Common myeloid progenitor, CD34-positive (primary cell): Measurements from ENCODE around the gene HELZ2. TPM values are rescaled to one million over a fixed set of nuclear protein-coding genes. Genes with fewer than 3 reads are reported as not detected.

Experiments used
- CTCF ChIA-PET: fragments of 350-600 bp; sonication (Branson Sonifier 250); formaldehyde crosslinking; loops from one replicate; lab custom pipeline; 2021; ENCODE audit warnings: antibody characterized with exemption; lab: Charles Lee
- POLR2A ChIA-PET: fragments of 350-600 bp; sonication (Branson Sonifier 250); formaldehyde crosslinking; loops from one replicate; lab custom pipeline; 2021; ENCODE audit warnings: antibody characterized with exemption; lab: Charles Lee
- DNase-seq, 3 donors: peaks; one replicate each; pipeline versions ENCODE4 v3.0.0 to v3.0.0-alpha.2; 2013
- H3K27ac ChIP-seq, 2 experiments: 1 replicate in 1 of 2; 2 replicates in 1 of 2; pipeline ENCODE4 v1.7.0; 2013; ENCODE audit warnings: inconsistent platforms in 2 of 2, low read length in 2 of 2, mild to moderate bottlenecking in 2 of 2, low read depth in 1 of 2, moderate library complexity in 1 of 2; ENCODE audit not compliant: severe bottlenecking in 2 of 2, insufficient read depth in 1 of 2, poor library complexity in 1 of 2
- H3K27me3 ChIP-seq, 5 experiments: replicated peaks in 2 of 5; 1 replicate in 3 of 5; 2 replicates in 2 of 5; pipeline versions ENCODE4 v1.6.1 to v1.7.0; 2013; ENCODE audit warnings: low read length in 4 of 5, mild to moderate bottlenecking in 2 of 5, moderate library complexity in 2 of 5, inconsistent platforms in 1 of 5; ENCODE audit not compliant: insufficient read depth in 5 of 5, control insufficient read depth in 4 of 5
- H3K36me3 ChIP-seq, 4 experiments: 1 replicate in 2 of 4; 2 replicates in 2 of 4; pipeline versions ENCODE4 v1.6.1 to v1.7.0; 2013; ENCODE audit warnings: low read length in 3 of 4, control low read depth in 1 of 4, mild to moderate bottlenecking in 1 of 4; ENCODE audit not compliant: control insufficient read depth in 4 of 4, insufficient read depth in 4 of 4
- H3K4me1 ChIP-seq, 4 experiments: 1 replicate in 3 of 4; 2 replicates in 1 of 4; pipeline versions ENCODE4 v1.6.1 to v1.7.1; 2013; ENCODE audit warnings: low read length in 3 of 4, mild to moderate bottlenecking in 3 of 4, control low read depth in 1 of 4, inconsistent platforms in 1 of 4, moderate library complexity in 1 of 4; ENCODE audit not compliant: control insufficient read depth in 4 of 4, insufficient read depth in 4 of 4; ENCODE audit errors: control extremely low read depth in 1 of 4
- H3K4me3 ChIP-seq, 7 experiments: 1 replicate in 4 of 7; 2 replicates in 3 of 7; pipeline versions ENCODE4 v1.5.1 to v1.7.0; 2013; ENCODE audit warnings: mild to moderate bottlenecking in 7 of 7, low read length in 6 of 7, moderate library complexity in 6 of 7, inconsistent platforms in 2 of 7, low read depth in 2 of 7, control low read depth in 1 of 7; ENCODE audit not compliant: insufficient read depth in 4 of 7, control insufficient read depth in 1 of 7; ENCODE audit errors: extremely low read depth in 1 of 7
- H3K9me3 ChIP-seq, 5 experiments: 1 replicate in 4 of 5; 2 replicates in 1 of 5; pipeline versions ENCODE4 v1.6.1 to v1.7.1; 2013; ENCODE audit warnings: low read length in 4 of 5, mild to moderate bottlenecking in 2 of 5, inconsistent platforms in 1 of 5, low read depth in 1 of 5, moderate library complexity in 1 of 5; ENCODE audit not compliant: control insufficient read depth in 4 of 5, insufficient read depth in 2 of 5; ENCODE audit errors: control extremely low read depth in 1 of 5
- WGBS: methylation state at CpG from one replicate; pipeline ENCODE4 v1.1.5; 2013; ENCODE audit not compliant: insufficient coverage; 5-methylcytosine and 5-hydroxymethylcytosine counted together
- polyA plus RNA-seq: library from polyadenylated mRNA; unstranded; fragments of 120-200 nt; gene quantifications from one replicate; pipeline ENCODE4 v1.2.1, GENCODE V29; 2013

Gene HELZ2
- 5.0 TPM for polyA plus RNA-seq

- Histone ChIP-seq H3K4me1 (peaks cover 0 to 20% (median 11%) of the 10 kb centered on the region in 4 experiments), H3K36me3 (no peaks in the 10 kb centered on the region), H3K27ac (peak within 1 kb of the TSS in 1 of 2 experiments; percentile 71), H3K4me3 (peak within 1 kb of the TSS; percentile 52 to 85 (median 80)), H3K27me3 (peaks cover 0 to 37% (median 5%) of the 10 kb centered on the region in 5 experiments), H3K9me3 (no peaks in the 10 kb centered on the region)
- WGBS: 12% methylated on average over 22 of the region's 40 CpGs
- ChIA-PET POLR2A (no interaction called here), CTCF (interaction anchor here (2.1 kb wide), 1 partner anchor 35 kb away, joined by 8 read pairs; no protein-coding TSS in a partner anchor)
- DNase-seq: peak; percentile 55 to 75 (median 73)
Measured at GRCh38 chr20:63574156-63574828, at the start of gene HELZ2. Gene HELZ2, minus strand, starts transcription at chr20:63574239. Its CDS starts 1,854 bp downstream, at chr20:63572385.

- no peak overlapping the region for H3K4me3 ChIP-seq
- no peak for DNase-seq
- ChIA-PET CTCF (interaction anchor here (1.8 kb wide), 1 partner anchor 19 kb away, joined by 4 read pairs; no protein-coding TSS in a partner anchor), POLR2A (no interaction called here)
- no peaks in the 10 kb centered on the region for H3K9me3 ChIP-seq
- H3K27ac ChIP-seq: no peak overlapping the region
- H3K36me3 ChIP-seq: peaks cover 5 to 18% (median 14%) of the 10 kb centered on the region in 4 experiments
- 100% methylated on average over 4 of the region's 14 CpGs for WGBS
- no peaks in the 10 kb centered on the region for H3K27me3 ChIP-seq
- peaks cover 2 to 10% (median 6%) of the 10 kb centered on the region in 4 experiments for H3K4me1 ChIP-seq
Measured at GRCh38 chr20:63622732-63623131, 48.7 kb upstream of the HELZ2 start.

- 96% methylated on average over 3 of the region's 4 CpGs for WGBS
- peaks cover 5 to 24% (median 16%) of the 10 kb centered on the region in 4 experiments for H3K36me3 ChIP-seq
- CTCF ChIA-PET: no interaction called here
- POLR2A ChIA-PET: no interaction called here
- H3K4me1 ChIP-seq: peaks cover 2 to 8% (median 5%) of the 10 kb centered on the region in 4 experiments
- H3K4me3 ChIP-seq: no peak overlapping the region
- no peaks in the 10 kb centered on the region for H3K27me3 ChIP-seq
- no peaks in the 10 kb centered on the region for H3K9me3 ChIP-seq
- DNase-seq: no peak
- H3K27ac ChIP-seq: no peak overlapping the region
Measured at GRCh38 chr20:63622096-63622495, 48.1 kb upstream of the HELZ2 start.

GRCh38 chr20:63620991-63621390 is 47.0 kb upstream of the HELZ2 start:
- Histone ChIP-seq H3K4me3 (no peak overlapping the region), H3K9me3 (no peaks in the 10 kb centered on the region), H3K4me1 (peaks cover 2 to 6% (median 4%) of the 10 kb centered on the region in 4 experiments), H3K36me3 (peaks cover 5 to 33% (median 21%) of the 10 kb centered on the region in 4 experiments), H3K27ac (no peak overlapping the region), H3K27me3 (no peaks in the 10 kb centered on the region)
- ChIA-PET CTCF (interaction anchor here (0.9 kb wide), 1 partner anchor 25 kb away, joined by 3 read pairs; no protein-coding TSS in a partner anchor), POLR2A (interaction anchor here (0.9 kb wide), 1 partner anchor 9 kb away, joined by 4 read pairs; no protein-coding TSS in a partner anchor)
- WGBS: 91% methylated on average over 8 of the region's 8 CpGs
- no peak for DNase-seq

- over 99% methylated on average over 11 of the region's 13 CpGs for WGBS
- no peak overlapping the region for H3K4me3 ChIP-seq
- POLR2A ChIA-PET: no interaction called here
- peaks cover 5 to 46% (median 26%) of the 10 kb centered on the region in 4 experiments for H3K36me3 ChIP-seq
- H3K27me3 ChIP-seq: no peaks in the 10 kb centered on the region
- CTCF ChIA-PET: interaction anchor here (1.6 kb wide), 1 partner anchor 22 kb away, joined by 4 read pairs; no protein-coding TSS in a partner anchor
- no peak for DNase-seq
- no peak overlapping the region for H3K27ac ChIP-seq
- H3K9me3 ChIP-seq: no peaks in the 10 kb centered on the region
- H3K4me1 ChIP-seq: no peaks in the 10 kb centered on the region
Measured at GRCh38 chr20:63619505-63619904, 45.5 kb upstream of the HELZ2 start.

GRCh38 chr20:63619086-63619485 is 45.0 kb upstream of the HELZ2 start:
- no peaks in the 10 kb centered on the region for H3K27me3 ChIP-seq
- H3K4me1 ChIP-seq: no peaks in the 10 kb centered on the region
- no peaks in the 10 kb centered on the region for H3K9me3 ChIP-seq
- CTCF ChIA-PET: interaction anchor here (1.6 kb wide), 1 partner anchor 22 kb away, joined by 4 read pairs; no protein-coding TSS in a partner anchor
- WGBS: 99% methylated on average over 10 of the region's 16 CpGs
- no peak overlapping the region for H3K27ac ChIP-seq
- H3K36me3 ChIP-seq: peaks cover 5 to 46% (median 26%) of the 10 kb centered on the region in 4 experiments
- POLR2A ChIA-PET: no interaction called here
- no peak for DNase-seq
- H3K4me3 ChIP-seq: no peak overlapping the region
